HG03520 (cell line): ENCODE data around the gene TAS1R2.
"Not testable (repeated sequence)": the region's sequence is repeated elsewhere in the genome, so short reads cannot be mapped to it uniquely, and the experiment has no call there.

Source experiments
- ATAC-seq: cut with Tn5 transposase; IDR thresholded peaks from one replicate; pipeline ENCODE4 v1.9.1; 2021; ENCODE audit warnings: mild to moderate bottlenecking, moderate library complexity; ENCODE audit not compliant: unreplicated experiment

TAS1R2 gene

GRCh38 chr1:18884419-18884717, 24.9 kb upstream of the TAS1R2 start:
- no peak for ATAC-seq

DNA sequence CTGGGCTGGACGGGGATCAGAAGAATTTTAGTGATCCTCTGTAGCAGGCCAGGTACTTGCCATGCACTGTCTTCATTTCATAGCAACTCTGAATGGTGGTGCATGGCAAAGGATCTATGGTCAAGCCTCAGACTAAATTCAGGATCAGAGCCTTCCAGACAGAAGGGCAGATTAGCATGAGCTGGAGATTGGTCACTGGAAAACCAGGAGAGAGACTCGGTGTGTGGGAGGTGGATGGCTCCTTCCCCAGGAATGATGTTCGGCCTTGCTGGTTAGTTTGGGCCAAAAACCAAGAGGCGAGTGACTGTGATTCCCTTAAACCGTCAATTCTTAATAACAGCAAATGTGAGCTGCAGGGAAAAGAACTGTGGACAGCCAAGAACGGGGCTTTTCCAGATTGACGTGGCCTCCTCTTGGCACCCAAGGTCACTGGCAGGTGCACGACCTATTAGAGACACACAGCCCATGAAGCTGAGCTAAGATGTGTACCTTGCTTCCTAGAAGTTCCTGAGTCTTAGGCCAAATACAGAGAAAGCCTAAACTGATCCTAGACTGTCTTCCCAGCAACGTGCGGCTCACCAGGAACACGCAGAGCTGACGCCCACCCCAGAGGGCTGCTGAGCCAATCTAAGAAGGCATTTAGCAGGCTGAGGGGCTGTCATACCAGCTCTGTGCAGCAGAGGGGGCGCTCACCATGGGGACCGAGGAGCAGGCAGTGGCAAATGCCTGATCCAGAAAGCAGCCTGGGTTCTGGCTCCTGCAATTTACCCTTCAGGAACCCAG, 24.4 kb upstream of the TAS1R2 start:
- ATAC-seq = no peak

DNA sequence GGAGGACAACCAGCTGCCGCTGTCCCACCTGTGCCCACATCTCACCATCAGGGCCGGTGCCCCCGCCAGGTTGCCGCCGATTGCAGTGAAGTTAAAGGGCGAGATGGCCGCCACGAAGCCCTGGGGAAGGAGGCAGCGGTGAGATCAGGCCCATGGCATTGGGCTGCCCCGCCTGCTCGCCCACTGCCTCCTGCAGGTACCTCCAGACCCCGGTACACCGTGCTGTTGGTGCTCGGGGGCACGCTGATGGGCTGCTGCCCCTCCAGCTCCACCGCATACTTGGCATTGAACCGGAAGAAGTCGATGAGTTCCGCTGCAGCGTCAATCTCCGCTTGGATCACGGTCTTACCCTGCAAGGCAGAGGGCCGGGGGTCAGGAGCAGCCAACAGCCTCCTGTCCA, 23.6 kb upstream of the TAS1R2 start:
- no peak for ATAC-seq

DNA sequence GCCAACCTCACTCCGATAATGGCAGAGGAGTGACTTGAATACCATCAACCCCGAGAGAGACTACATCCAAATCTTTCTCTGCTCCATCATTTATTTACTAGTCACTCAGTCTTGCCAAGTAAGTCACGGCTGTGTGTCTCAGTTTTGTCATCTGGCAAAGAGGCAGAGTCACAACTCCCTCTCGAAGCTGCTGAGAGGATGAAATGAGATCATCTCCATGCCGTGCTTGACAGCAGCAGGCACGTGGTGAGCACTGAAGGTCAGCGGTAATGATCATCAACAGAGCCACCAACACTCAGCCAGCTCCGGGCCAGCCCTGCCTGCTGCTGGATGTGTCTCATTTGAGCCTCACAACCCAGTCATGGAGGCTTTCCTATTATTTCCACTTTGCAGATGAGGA, 23.0 kb upstream of the TAS1R2 start:
- no peak for ATAC-seq

- no peak for ATAC-seq
Observed at GRCh38 chr1:18881642-18882431, 22.4 kb upstream of the TAS1R2 start.

DNA sequence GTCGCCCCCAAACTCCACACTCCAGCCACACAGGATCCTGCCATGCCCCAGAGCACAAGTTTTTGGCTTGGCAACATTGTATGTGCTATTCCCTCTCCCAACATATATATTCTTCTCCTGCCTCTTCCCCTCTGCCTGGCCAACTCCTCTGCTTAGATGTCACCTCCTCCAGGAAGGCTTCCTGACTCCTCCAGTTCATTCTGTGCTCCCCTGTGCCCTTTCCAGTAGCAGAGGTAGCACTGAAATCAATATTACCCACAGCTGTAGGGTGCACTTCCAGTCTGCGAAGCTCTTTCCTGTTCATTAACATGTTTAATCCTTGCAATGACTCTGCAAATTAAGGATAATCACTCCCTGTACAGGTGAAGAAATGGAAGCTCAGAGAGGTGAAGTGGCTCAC, 21.7 kb upstream of the TAS1R2 start:
- ATAC-seq = no peak

DNA sequence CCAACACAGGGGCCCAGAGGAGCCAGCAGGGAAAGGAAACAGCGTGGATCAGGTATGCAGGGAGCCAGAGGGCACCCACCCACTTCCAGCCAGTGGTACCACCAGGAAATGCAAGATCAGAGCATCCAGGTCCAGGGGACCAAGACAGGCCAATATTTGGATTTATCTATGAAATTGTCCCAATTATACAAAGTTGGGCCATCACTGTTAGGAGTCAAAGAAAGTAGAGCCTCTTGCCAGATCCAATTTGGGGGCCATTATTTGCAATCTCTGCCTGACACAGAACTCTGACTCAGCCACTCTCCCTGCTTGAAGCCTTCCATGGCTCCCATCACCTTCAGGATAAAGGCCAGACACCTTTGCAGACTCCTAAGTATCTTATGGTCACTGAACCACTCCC, 21.1 kb upstream of the TAS1R2 start:
- no peak for ATAC-seq

DNA sequence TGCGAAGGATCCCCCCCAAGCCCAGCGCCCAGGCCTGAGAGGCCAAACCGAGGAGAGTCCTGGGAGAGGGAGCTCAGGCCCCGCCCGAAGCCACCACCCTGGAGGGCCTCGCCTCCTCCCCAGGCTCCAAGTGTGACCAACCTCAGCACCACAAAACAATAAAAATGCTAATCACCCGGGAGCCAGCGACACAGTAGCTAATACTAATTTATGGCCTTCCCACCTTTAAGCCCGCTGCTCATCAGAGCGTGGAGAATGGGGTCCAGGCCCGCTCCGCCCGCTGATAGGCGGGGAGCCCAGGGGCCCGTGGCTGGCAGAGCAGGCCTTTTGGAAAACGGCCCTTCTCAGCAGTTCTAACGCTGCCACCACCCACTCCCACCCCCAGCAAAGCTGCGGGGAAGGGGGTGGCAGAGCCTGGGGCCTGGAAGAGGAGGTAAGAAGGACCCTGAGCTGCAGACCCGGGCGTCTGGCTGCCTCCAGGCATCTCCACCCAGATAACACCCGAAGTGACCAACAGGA, 20.4 kb upstream of the TAS1R2 start:
- no peak for ATAC-seq

GRCh38 chr1:18879215-18879790, 19.8 kb upstream of the TAS1R2 start:
- ATAC-seq = no peak

DNA sequence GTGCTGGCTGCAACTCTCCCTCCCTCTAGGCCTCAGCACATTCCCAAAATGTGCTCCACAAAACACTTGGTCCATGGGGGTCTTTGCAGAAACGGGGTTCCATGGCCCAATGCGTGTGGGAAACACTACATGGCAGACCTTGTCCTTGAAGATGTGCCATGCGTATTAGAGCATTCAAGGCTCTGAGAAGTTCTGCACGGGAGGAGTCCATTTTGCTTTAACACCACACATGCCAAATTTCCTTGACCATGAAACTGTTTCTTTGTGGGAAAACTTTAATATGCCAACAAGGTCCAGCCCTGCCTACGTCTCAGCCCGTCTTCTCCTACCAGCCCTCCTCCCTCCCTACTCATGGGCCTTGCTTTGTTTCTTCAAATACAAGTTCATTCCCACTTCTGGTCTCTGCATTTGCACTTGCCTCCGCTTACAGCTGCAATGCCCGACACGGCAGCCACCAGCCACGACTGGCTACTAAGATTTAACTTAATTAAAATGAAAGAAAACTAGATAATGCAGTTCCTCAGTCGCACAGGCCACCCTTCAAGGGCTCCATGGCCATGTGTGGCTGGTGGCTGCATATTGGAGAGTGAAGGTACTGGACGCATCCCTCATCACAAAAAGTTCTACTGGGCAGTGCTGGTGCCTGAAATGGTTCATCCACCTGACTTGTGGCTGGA, 19.2 kb upstream of the TAS1R2 start:
- ATAC-seq = no peak

DNA sequence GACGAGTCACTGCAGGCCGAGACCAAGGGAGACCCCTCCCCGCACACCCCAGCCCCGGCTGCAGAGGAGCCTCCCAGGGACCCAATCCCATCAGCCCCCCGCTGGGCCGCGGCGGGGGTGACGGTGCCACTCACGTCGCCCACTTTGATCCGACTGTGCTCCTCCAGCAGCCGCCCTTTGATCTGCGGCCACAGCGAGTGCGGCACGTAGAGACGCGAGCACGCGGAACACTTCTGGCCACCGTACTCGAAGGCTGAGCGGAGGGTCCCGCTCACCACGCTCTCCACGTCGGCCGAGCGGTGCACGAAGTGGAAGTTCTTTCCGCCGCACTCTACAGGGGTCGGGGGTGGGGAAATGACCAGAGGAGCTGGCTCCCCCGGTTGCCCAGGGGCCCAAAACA, 17.8 kb upstream of the TAS1R2 start:
- ATAC-seq = no peak

GRCh38 chr1:18876210-18876609, 16.8 kb upstream of the TAS1R2 start:
- no peak for ATAC-seq

- ATAC-seq = no peak
Observed at GRCh38 chr1:18875796-18876128, 16.3 kb upstream of the TAS1R2 start.

DNA sequence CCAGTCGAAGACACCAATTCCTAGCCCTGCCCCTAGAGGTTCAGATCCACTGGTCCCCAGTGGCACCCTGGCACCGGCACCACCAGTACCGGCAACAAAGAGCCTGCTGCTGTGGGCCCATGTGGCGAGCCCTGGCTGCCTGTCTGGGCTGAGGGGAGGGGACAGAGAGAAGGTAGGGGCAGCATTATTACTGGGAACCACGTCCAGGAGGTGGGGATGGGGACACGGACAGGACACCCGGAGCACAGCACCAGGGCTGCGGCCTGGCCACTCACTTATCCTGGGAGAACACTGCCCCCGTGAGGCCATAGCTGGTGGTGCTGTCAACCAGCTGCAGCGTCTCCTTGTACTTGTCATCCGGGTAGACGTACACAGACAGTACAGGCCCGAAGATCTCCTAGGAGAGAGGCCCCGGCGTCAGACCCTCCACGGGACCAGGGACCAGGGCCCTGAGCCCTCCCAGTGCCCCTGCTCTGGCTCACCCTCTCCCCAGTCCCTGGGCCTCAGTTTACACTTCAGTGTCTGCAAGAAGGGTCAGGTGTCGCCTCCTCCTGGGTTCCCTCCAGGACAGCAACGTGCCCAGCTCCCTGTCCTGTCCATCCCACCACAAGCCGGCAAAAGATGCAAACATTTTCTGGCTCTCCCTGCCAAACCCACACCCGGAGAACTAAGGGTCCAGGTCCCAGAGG, 15.8 kb upstream of the TAS1R2 start:
- ATAC-seq = no peak

DNA sequence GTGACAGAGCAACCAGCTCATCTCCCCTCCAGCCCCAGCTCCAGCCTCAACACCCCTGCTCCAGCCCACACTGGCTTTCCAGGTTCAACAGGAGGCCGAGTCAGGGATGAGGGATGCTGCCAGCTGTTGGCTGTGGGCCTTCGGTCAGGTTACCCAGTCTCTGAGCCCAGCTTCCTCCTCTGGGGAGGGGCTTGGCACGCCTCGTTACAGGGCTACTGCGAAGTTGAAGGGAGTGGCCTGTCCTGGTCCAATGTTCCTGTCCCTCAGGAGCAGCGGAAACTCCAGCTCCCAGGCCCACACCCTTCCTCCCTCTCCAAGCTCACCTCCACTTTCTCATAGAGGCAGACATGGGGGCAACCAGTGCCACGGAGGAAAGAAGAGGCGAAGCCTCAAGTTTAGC, 15.1 kb upstream of the TAS1R2 start:
- ATAC-seq = no peak

GRCh38 chr1:18874036-18874435, 14.6 kb upstream of the TAS1R2 start:
- no peak for ATAC-seq

GRCh38 chr1:18872071-18872611, 12.7 kb upstream of the TAS1R2 start:
- ATAC-seq = no peak

DNA sequence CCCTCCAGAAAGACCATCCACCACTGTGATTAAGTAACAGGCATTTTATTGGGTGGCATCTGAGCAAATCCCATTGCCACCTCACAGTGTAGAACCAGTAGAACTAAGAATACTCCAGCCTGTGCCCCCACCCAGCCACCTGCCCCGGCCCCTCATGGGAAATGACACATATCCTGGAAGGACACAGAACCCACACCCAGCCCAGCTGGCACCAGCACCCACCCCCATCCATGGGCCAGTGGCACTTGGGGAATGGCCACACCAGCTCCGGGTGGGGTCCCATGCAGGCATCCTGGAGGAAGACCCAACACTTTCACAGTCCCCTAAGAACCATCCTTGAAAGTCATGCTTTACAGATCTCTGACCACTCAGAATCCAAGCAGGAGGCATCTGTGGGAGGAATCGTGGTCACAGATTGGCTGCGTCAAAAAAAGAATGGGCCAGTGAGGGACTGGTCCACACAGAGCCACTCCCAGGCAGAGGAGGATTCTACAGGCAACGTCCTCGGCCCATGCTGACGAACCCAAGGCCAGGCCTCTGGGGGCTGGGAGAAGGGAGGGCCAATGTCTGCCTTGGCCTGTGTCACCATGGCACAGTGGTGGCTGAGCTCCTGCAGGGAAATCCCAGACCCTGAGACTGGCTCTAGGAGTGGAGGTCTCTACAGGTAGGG, 12.1 kb upstream of the TAS1R2 start:
- no peak for ATAC-seq

DNA sequence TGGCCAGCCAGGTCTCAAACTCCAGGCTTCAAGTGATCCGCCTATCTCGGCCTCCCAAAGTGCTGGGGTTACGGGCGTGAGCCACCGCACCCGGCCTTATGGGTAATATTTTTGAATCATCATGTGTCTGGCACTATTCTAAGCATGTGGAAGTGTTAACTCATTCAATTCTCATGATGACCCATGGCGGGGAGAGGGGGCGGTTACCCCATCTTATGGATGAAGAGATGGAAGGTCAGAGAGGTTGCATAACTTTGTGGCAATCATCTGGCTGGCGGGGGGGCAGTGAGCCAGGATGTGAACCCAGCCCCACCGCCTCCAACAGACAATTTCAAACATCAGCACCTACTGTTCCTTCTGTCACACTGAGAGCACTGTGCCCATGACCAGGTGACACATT, 11.5 kb upstream of the TAS1R2 start:
- no peak for ATAC-seq

GRCh38 chr1:18870595-18870865, 11.1 kb upstream of the TAS1R2 start:
- not testable (repeated sequence) for ATAC-seq
